GM23248 (cell line): ENCODE data around the gene COL6A3.

Experiments used
- EZH2 ChIP-seq: fragments of 200-600 bp; sonication (generic); IDR thresholded peaks from 2 replicates; pipeline ENCODE4 v1.6.1; 2018; ENCODE audit warnings: antibody characterized with exemption, mild to moderate bottlenecking; ENCODE audit not compliant: insufficient read depth, poor library complexity, severe bottlenecking
- EZH2phosphoT487 ChIP-seq: fragments of 200-600 bp; sonication (generic); IDR thresholded peaks from 2 replicates; pipeline ENCODE4 v1.6.1; 2018; ENCODE audit warnings: antibody characterized with exemption, moderate library complexity, mild to moderate bottlenecking, low read depth; ENCODE audit not compliant: insufficient read depth

DNA sequence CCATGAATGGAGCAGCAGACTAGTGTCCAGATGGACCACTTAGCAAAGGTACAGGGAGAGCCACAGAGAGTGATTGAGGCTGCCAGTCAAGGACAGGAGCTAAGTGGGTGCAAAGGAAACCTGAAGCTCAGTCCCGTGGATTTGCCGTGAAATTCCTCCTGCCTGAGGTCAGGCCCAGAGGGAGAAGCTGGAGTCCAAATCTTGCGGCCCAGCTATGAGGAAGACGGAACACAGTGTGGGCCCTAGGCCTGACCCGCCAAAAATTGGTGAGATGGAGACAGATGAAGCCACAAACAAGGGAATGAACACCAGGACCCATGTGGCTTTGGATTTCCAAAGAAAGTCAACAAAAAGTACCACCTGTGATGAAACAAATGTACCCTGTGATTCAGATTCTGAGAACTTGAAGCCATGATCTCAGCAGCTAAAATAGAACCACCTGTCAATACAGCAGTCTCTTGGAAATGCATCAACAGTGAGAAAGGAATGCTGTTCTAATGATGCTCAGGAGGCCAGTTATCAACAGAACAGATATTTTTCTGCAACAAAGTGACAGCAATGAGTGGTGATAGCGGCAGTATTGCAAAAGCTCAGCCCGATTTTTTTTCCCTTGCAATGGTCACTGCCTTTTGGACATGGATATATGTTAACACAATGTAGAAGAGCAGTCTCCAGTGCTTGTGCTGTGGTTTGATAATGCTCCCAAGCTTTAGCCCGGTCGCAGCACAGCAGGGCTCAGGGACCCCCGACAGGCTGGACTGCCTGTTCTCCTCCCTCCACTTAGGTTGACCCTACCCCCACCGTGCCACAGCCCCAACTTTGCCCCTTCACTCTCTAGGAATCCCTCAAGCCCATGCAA is 10.7 kb downstream of the COL6A3 start:
- no peak for TF ChIP-seq EZH2phosphoT487
- no peak for TF ChIP-seq EZH2
